ENCODE data around the gene MACROH2A2.
"Not testable (repeated sequence)": the region's sequence is repeated elsewhere in the genome, so short reads cannot be mapped to it uniquely, and the experiment has no call there.

MACROH2A2 gene

DNA sequence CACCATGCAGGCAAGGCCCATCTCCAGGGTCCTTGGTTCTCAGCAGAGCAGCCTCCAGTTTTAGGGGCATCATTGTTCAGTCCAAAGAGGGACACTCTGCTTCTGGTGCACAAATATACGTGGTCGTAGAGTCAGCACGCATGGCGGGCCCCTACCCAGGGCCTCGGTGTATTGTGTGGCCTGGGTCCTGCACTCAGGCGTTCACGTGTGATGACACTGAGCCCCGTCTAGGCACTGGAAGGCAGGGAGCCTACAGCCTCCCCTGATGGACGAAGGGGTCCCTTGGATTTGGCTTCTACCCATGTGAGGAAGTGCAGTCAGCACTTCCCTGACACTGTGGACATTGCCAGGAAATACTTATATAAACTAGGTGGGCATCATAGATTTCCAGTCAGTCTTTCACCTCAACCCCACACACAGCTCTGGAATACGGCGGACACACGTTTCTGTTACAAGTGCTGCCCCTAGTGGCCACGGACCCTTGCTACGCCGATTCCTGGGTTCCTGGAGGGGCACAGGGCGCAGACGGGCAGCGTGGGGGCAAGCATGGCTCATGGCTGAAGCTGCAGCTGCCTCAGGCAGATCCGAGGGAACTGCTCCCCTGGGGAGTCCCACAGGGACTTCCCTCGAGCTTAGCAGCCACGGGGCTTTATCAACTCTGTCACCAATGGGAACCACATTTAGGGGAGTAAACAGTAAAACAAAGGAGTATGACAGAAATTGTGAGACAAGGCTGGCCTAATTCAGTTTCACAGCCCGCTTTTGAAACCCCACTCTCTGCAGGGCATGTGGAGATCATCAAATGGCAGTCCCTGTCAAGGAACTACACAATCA is 54.5 kb downstream of the MACROH2A2 start:
- no peak for DNase-seq

DNA sequence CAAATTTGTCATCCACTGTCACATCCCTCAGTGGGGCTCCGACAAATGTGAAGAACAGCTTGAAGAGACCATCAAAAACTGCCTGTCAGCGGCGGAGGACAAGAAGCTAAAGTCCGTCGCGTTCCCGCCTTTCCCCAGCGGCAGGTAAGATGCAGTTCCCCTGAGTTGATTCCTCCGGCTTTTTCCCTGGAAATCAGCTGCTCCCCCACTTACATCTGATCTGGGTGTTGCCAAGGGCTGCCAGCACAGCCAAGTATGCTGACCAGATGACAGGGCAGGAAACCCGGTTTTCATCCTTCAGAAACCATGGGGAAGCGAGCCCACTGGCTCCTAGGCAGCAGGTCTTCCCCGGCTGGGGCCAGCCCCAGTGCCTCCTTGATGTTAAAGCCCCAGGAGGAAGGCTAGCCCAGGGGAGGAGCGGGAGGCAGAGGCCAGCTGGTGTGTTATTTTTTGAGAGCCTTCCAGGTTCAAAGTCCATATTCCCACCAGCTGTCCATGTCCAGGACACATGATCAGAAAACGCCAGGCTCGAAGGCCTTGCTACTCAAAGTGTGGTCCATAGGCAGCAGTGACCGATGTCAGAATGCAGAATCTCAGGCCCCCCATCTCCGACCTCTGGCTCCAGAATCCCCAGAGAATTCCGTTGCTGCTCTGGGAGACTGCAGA is 56.6 kb downstream of the MACROH2A2 start:
- no peak for DNase-seq

DNA sequence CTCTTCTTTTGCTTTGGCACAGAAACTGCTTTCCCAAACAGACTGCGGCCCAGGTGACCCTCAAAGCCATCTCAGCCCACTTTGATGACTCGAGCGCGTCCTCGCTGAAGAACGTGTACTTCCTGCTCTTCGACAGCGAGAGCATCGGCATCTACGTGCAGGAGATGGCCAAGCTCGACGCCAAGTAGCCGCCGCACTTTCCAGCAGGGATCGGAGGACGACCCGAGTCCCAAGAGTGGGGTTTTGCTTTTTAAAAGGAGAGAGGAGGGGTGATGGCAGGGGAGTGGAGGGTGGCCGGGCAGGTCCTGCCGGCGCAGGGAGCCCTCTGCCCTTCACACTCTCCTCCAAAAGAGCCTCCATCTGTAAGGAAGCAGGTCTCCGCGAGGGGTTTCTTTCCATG is 58.9 kb downstream of the MACROH2A2 start:
- no peak for DNase-seq

DNA sequence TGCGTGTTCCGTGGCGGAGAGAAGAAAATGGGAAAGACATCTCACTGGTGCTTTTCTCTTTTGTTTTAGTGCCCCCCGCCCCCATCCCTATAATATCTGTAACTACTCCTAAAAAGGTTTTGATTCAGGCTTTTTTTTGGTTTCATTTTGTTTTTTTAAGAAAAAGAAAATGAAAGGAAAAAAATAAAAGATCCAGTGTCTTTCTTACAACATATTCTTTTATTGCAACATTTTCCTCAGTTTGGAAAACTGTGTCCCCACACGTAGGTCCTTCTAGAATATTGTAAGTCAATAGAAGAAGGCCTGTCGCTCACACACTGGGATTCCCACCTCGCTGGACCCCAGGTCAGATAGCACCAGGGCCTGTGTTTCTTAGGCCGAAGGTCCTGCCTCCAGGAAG is 59.4 kb downstream of the MACROH2A2 start:
- DNase-seq = no peak

DNA sequence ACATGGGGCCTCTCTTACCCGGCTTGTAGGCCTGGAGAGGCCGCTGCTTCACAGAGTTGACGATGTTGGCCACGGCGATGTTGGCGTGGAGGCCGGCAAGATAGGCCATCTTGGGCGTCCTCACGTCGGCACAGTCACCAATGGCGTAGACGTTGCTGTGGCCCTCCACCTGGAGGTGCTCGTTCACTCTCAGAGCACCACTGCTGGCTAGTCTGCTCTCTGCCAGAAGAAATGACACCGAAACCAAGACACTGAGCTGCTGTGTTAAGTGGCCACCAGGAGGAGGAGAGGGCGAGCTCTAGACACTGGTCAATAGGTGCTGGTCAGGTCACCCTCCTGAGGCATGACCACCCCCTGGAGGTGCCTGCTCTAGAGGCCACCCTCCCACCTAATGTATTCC is 62.3 kb downstream of the MACROH2A2 start:
- DNase-seq = no peak

DNA sequence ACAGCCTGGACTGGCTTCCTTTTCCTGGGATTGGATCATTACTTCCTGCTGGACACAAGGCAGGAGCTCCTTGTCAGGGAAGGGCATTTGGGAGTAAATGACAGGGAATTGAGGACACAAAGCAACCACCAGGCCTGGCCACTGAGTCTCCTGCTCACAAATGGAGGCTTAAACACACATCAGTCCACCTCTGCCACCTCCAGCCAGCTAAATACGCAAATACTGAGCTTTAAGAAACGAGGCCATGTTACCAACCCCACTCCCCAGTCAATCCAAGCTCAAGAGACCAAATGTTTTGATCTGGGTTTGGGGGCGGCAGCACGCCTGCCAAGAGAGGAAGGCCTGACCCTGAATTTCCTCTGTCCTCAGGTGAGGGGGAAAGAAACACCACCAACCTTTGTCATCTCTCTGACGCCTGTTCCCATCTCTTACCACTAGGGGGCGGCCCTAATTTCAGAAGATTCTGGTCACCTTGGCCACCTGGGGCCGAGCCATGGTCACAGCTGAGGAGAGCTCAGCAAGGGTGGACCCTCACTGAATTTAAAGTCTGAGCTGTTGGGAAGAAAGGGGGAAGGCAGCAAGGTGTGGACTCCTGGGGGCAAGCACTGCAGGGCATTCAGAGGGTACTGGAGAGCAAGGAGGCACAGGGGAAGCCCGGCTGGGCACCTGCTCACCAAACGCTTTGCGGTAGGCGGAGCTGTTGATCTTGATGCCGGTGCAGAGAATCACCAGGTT is 63.5 kb downstream of the MACROH2A2 start:
- peak; percentile 11 for DNase-seq

DNA sequence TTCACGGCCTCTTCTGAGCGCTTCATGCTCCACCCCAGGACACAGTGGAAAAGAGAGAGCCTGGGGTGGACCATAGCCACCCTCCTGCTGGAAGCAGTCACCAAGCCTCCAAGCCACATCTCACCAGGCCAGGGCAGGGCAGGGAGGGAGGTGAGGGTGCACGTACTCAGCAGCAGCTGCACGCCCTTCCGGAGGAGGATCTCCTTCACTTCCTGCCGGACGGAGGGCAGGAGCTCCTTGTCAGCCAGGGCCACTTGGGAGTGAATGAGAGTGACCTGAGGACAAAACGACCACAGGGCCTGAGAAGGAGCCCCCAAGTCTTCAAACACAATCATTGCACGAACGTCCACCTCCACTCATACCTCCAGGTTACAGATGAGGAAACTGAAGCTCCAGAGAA is 65.0 kb downstream of the MACROH2A2 start:
- no peak for DNase-seq

DNA sequence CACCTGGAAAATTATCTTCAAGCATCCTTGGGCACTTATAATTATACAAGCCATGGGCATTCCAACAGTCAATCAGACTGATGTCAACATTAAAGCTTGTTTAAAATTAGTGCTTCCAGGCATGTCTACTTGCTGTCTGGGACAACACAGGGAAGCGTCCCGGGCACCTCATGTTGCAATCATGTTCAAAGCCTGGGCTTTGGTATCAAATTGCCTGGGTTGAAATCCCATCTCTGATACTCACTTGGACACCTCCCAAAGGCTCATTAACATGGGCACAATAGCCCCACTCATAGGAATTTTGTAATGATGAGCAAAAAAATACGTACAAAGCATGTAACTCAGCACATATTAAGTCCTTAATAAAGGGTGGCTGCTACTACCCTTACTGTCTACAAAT is 65.5 kb downstream of the MACROH2A2 start:
- no peak for DNase-seq

DNA sequence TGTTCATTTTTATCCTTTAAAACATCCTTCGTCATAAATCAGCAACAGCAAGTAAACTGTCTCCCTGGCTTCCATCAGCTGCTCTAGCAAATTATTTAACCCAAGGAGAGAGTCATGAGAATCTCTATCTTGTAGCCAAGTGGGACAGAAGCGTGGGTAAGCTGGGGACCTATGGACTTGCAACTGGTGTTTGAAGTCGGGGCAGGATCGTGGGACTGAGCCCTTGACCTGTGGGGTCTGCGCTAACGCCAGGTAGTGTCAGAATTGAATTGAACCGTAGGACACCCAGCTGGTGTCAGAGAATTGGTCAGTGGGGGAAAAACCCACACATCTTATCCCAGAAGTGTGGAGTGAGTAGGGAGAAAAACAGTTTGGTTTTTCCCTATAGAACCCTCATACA is 66.6 kb downstream of the MACROH2A2 start:
- no peak for DNase-seq

DNA sequence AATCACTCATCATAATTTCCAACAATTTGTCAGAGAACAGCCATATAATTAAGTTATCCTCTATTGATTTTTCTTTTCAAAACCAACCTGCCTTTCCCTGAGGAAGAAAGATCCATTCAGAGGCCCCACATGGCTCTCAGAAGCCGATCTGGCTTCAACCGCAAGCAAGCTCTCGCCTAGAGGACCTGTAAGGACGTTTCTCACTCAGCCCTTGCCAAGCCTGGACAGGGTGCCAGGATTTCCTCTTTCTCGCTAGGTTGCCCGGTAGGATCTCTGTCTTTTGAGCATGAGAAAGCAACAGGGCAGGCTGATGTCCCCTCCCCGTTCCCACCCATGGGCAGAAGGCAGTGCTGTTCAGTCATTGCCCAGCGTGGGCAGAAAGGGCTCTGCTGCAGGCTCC is 67.0 kb downstream of the MACROH2A2 start:
- no peak for DNase-seq

DNA sequence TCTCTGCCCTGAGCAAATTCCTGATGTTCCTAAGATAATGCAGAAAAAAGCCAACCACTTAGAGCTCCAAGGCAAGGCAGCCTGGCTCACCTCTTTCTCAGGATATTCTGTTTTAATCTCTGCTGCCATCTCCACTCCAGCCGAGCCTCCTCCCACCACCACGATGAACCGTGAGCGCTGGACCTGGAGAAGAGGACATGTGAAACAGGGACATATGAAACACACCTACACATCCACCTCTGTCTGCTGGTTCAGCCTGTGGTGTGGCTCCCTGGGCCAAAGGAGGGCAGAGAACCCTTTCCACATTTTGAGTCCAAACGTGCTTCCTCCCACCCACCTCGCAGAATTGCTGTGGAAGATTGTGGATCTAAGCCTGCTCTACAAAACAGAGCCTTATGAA is 67.8 kb downstream of the MACROH2A2 start:
- DNase-seq = no peak

DNA sequence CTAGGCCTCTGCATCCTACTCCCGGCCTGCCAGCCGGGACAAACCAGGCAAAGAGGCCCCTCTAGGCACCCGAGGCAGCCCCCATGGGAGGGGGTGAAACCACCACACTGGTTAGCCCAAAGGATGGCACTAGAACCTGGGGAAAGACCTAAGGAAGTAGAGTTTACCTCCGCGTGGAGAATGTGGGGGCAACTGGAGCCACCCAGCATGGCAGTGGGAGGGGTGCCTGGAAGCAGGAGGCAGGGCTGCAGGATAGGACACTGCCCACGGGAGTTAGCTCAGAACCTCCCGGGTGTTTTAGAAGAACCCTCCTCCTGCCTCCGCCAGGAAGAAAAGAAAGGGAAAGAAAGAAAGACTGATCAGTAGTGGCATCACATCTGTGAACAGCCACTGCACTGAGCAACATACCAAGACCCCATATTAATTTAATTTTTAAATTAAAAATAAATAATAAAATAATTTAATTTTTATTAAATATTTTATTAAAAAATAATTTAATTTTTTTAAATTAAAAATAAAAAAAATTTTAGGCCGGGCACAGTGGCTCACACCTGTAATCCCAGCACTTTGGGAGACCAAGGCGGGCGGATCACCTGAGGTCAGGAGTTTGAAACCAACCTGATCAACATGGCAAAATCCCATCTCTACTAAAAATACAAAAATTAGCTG is 68.8 kb downstream of the MACROH2A2 start:
- no peak for DNase-seq

DNA sequence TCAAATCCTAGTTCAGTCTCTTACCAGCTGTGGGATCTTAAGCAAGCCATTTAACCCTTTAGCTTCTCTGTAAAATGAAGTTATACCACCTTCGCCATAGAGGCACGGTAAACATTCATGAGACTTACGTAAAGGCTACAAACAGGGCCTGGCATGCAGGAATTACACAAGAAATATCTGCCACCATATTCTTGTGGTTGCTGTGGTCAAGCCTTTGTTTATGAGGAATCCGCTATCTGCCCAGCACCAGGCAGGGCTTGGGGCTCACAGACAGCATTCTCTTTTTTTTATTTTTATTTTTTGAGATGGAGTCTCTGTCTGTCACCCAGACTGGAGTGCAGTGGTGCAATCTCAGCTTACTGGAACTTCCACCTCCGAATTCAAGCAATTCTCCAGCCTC is 70.1 kb downstream of the MACROH2A2 start:
- no peak for DNase-seq

DNA sequence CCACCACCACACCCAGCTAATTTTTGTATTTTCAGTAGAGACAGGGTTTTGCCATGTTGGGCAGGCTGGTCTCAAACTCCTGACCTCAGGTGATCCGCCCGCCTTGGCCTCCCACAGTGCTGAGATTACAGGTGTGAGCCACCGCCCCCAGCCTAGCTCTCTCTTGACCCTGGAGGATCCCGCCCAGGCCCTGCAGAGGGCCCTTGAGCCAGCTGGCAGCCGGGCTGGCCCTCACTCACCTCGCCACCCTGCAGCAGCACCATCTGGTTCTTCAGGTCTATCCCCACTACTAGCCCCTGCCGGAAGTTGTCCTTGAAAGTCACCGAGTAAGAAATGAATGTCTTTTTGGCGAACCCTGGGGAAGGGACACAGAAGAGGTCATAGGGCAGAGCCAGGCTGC is 70.5 kb downstream of the MACROH2A2 start:
- DNase-seq = not testable (repeated sequence)

DNA sequence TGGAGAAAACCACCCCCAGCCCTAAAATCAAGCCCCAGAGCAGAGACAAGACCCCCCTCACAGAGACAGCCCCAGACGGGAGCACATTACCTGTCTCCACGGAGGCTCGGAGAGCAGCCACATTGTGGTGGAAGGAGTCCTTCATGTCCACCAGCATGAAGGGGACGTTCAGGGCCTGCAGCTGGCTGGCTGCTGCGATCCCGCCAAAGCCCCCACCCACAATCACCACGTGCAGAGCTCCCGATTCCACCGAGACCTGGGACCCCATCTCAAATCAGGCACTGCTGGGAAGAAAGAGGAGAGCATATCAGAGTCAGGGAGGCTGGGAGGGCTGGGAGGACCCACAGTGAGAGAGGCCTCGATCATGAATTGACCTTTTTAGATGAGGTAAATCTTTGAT is 71.2 kb downstream of the MACROH2A2 start:
- no peak for DNase-seq

DNA sequence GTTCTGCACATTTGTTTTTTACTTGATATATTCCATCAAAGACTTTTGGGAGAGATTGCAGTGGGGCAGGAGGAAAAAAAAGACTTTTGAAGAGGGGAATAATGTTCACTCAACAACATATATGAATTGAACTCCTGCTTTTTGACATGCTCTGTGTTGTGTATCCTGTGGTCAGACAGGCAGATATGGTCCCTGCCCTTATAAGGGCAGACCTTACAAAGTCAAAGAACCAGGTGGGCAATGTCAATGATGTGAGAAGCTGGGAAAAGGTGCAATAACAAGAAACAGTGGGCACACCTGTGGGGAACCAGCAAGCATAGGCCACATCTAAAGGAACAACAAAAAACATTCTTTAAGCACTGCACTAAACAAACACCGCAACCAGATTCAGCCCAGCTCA is 71.8 kb downstream of the MACROH2A2 start:
- no peak for DNase-seq

DNA sequence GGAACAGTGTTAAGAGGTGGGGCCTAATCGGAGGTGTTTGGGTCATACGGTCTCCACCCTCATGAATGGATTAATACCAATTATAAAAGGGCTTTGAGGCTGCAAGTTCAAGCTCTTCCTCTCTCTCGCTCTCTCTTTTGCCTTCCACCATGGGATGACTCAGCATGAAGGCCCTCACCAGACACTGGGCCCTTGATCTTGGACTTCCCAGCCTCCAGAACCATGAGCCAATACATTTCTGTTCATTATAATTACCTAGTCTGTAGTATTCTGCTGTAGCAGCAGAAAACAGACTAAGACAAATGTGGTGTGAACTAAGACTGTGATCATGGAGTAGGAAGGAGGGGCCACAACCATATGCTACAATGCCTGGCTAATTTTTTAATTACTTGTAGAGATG is 72.3 kb downstream of the MACROH2A2 start:
- DNase-seq = no peak

DNA sequence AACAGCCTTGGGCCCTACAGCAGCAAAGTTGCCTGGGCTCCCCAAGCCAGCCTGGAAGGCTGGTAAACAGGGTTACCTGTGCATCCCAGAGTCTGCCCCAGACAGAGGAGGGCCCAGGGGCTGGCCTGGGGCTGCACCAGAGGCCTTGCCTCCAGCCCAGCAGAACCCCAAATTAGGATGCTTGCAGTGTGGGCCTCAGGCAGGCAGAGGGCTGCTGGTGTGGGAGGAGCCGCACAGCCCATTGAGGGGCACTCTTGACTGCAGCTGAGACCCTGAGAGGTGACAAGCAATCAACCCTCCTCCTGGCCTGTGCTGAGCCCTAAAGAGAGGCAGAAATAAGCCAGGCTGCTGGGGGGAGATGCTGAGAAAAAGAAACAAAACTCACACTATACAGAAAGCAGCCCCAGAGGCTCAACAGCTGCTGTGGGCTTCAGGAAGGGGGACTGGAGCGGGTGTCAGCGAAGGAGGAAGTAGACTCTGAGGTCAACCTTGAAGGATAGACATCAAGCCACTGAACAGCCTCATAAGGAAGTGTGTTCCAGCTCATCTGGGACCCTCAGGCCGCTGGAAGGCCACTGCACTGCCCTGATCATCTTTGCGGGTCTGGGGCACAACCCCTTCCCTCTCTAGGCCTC is 73.4 kb downstream of the MACROH2A2 start:
- no peak for DNase-seq

DNA sequence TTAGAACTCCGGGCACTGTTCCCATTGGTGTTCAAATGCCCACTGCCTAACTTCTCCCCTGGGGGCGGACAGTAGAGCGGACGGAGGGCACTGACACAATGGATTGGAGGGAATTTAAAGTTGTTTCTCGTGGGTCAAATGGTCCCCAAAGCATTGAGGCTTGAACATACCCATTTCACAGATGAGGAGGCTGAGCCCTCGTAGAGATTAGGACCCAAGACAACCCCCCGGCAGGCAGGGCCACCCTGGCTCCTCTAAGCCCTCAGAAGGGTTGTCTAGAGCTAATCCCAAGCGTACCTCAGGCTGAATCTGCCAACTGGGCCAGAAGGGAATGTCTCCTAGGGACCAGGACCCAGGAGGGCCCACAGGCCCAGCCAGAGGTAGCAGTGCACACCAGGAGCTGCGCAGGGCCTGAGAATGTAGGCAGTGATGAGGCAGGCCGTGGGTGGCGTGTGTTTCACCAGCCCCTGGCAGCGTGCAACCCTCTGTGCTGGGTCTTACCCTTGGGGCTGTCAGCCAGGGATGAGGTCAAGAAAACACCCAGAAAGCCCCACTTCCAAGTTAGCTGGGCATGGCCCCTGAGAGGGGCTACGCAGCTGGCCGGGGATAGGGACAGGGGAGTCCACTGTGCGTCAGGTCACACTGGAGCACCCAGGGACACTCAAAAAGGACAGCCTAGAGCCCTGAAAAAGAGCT is 74.2 kb downstream of the MACROH2A2 start:
- no peak for DNase-seq

DNA sequence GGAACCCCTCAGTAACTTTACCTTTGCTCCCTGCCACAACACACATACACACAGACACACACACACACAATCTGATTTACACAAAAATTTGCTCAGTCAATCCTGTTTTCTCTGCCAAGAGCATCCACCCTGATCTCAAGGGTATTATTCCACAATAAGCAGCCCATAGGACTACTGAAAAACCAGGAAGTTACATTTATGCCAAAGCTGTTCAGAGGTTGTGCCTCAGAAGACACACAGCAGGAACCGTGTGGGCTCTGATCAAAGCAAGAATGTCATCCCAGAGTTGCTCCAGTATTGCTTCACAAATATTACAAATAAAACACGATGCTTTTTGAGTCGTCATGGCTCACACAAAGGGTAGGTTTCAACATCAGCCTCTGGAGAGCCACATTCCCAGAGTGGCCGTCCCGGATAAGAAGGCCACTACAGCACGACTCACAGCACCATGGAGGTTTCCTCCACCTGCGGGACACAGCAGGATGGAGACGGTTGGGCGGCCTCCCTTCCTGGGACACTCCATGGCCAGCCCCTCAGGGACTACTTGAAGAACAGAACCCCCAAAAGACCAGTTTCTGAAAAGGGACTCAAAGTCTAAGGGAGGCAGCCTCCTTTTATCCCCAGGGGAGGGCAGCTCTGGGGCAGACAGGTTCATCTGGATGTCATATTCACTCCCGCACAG is 78.4 kb downstream of the MACROH2A2 start:
- DNase-seq = no peak

DNA sequence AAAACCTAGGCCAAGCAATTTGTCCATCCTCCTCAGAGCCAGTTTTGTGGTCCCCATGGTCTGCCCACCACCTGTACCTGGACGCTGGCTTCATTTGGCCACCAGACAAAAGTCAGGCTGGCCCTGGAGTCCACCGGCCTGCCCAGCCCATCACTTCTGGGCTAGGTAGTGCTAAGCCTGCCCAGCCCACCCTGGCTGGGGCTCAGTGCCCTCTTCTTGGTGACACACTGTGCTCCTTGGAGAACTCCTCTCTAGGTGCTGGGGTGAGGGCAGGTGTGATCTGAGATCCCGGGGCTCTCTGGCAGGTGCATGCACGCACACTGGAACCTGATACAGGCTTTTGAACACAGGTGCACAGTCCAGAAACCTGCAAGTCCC is 78.9 kb downstream of the MACROH2A2 start:
- DNase-seq = no peak

Measured in NCI-H1105 treated with DMSO at 0.1 percent for 48 hours (cell line).